GM10266 (cell line): ENCODE results near the gene NRM.
"Not testable (repeated sequence)": the region's sequence is repeated elsewhere in the genome, so short reads cannot be mapped to it uniquely, and the experiment has no call there.

ENCODE experiments used
- DNase-seq: peaks from one replicate; pipeline ENCODE4 v3.0.0; 2012; ENCODE audit errors: extremely low spot score
- CTCF ChIP-seq: IDR thresholded peaks from 2 replicates; pipeline ENCODE4 v1.5.1; 2012; ENCODE audit warnings: mild to moderate bottlenecking, low read depth; ENCODE audit not compliant: control insufficient read depth, insufficient read depth; ENCODE audit errors: missing control alignments

Gene NRM

GRCh38 chr6:30722280-30723112, 31.7 kb upstream of the NRM start:
- DNase-seq: peak; percentile 69

GRCh38 chr6:30722025-30722279, 31.2 kb upstream of the NRM start:
- DNase-seq: not testable (repeated sequence)

More at GRCh38 chr6:30722280-30723112, 31.7 kb upstream of the NRM start:
- TF ChIP-seq CTCF: peak; percentile 96

- DNase-seq: peak; percentile 91
- TF ChIP-seq CTCF: peak; percentile 30
These were observed 30.6 kb upstream of the NRM start for GRCh38 chr6:30721198-30722024.

GRCh38 chr6:30720738-30721197, 30.0 kb upstream of the NRM start:
- peak; percentile 53 for DNase-seq
- no peak for TF ChIP-seq CTCF

GRCh38 chr6:30719791-30720737, 29.3 kb upstream of the NRM start, which contains the start of gene TUBB:
Gene TUBB, plus strand, starts transcription at chr6:30720352. Its CDS starts 155 bp downstream, at chr6:30720507.
- TF ChIP-seq CTCF: no peak

GRCh38 chr6:30719356-30719755, 28.6 kb upstream of the NRM start:
- TF ChIP-seq CTCF: no peak
- DNase-seq: no peak

More at GRCh38 chr6:30719791-30720737, 29.3 kb upstream of the NRM start, which contains the start of gene TUBB:
- peak; percentile 91 for DNase-seq

GRCh38 chr6:30717845-30718720, 27.3 kb upstream of the NRM start:
- not testable (repeated sequence) for DNase-seq
